CD8-positive, alpha-beta memory T cell (primary cell): ENCODE measurements around the gene DIDO1. TPM values are rescaled to one million over a fixed set of nuclear protein-coding genes. Genes with fewer than 3 reads are reported as not detected.

Experiments
- CTCF ChIA-PET: fragments of 350-600 bp; sonication (Branson Sonifier 250); formaldehyde crosslinking; loops from one replicate; lab custom pipeline; 2021; ENCODE audit warnings: antibody characterized with exemption; lab: Charles Lee
- POLR2A ChIA-PET: fragments of 350-600 bp; sonication (Branson Sonifier 250); formaldehyde crosslinking; loops from one replicate; lab custom pipeline; 2021; ENCODE audit warnings: antibody characterized with exemption; lab: Charles Lee
- DNase-seq, 5 donors: peaks; one replicate each; pipeline versions ENCODE4 v3.0.0 to v3.0.0-alpha.2; 2020 to 2022; ENCODE audit warnings: mixed read lengths in 1 of 5
- H3K27ac ChIP-seq: one replicate; pipeline ENCODE4 v1.7.0; 2013; ENCODE audit warnings: low read depth, mild to moderate bottlenecking, low read length, moderate library complexity
- H3K27me3 ChIP-seq: 2 replicates; pipeline ENCODE4 v1.7.0; 2013; ENCODE audit warnings: low read length, mild to moderate bottlenecking; ENCODE audit not compliant: insufficient read depth, poor library complexity, severe bottlenecking
- H3K36me3 ChIP-seq: 2 replicates; pipeline ENCODE4 v1.7.0; 2013; ENCODE audit warnings: mild to moderate bottlenecking, low read length, moderate library complexity; ENCODE audit not compliant: insufficient read depth
- H3K4me1 ChIP-seq: 2 replicates; pipeline ENCODE4 v1.7.0; 2013; ENCODE audit warnings: mild to moderate bottlenecking, low read length, moderate library complexity; ENCODE audit not compliant: insufficient read depth
- H3K4me3 ChIP-seq: 2 replicates; pipeline ENCODE4 v1.7.0; 2013; ENCODE audit warnings: mild to moderate bottlenecking, low read length
- H3K9me3 ChIP-seq: 2 replicates; pipeline ENCODE4 v1.7.0; 2013; ENCODE audit warnings: mild to moderate bottlenecking, low read length
- H3K27ac Mint-ChIP-seq, 8 donors: one replicate each; pipeline ENCODE4 v1.8.0; 2020 to 2021; ENCODE audit warnings: mixed read lengths in 8 of 8, mild to moderate bottlenecking in 6 of 8, inconsistent platforms in 3 of 8, moderate library complexity in 3 of 8
- H3K27me3 Mint-ChIP-seq, 2 donors: one replicate each; pipeline ENCODE4 v1.8.0; 2020 to 2021; ENCODE audit warnings: mixed read lengths in 2 of 2, mild to moderate bottlenecking in 1 of 2, moderate library complexity in 1 of 2
- H3K36me3 Mint-ChIP-seq, 3 donors: one replicate each; pipeline ENCODE4 v1.8.0; 2020 to 2021; ENCODE audit warnings: mixed read lengths in 3 of 3, inconsistent platforms in 1 of 3, mild to moderate bottlenecking in 1 of 3
- H3K4me1 Mint-ChIP-seq, 3 donors: one replicate each; pipeline ENCODE4 v1.8.0; 2020 to 2021; ENCODE audit warnings: mixed read lengths in 3 of 3, inconsistent platforms in 1 of 3, mild to moderate bottlenecking in 1 of 3
- H3K4me3 Mint-ChIP-seq, 7 donors: one replicate each; pipeline ENCODE4 v1.8.0; 2020 to 2021; ENCODE audit warnings: mixed read lengths in 7 of 7, mild to moderate bottlenecking in 6 of 7, moderate library complexity in 4 of 7, inconsistent platforms in 2 of 7
- H3K9me3 Mint-ChIP-seq, 5 donors: one replicate each; pipeline ENCODE4 v1.8.0; 2020 to 2022; ENCODE audit warnings: mixed read lengths in 5 of 5, mild to moderate bottlenecking in 3 of 5, moderate library complexity in 2 of 5, inconsistent platforms in 1 of 5
- polyA plus RNA-seq: library from polyadenylated mRNA; unstranded; fragments of 300-500 nt; fragmentation: Illumina TruSeq; gene quantifications from one replicate; pipeline ENCODE4 v1.2.3, GENCODE V29; 2021
- total RNA-seq, 2 experiments: library from RNA; stranded (reverse); gene quantifications; one replicate each; pipeline ENCODE4 v1.2.3, GENCODE V29; 2021

The DIDO1 gene
- total and polyA plus RNA-seq, 3 experiments from 2014 or later = 39.0 to 57.3 (median 55.3) TPM

GRCh38 chr20:62828051-62828450 lies 98.3 kb downstream of the DIDO1 start:
- H3K27me3 ChIP-seq = no peaks in the 10 kb centered on the region
- DNase-seq = no peak
- no peaks in the 10 kb centered on the region for H3K36me3 Mint-ChIP-seq
- H3K4me3 Mint-ChIP-seq = no peak overlapping the region
- no peak overlapping the region for H3K27ac ChIP-seq
- POLR2A ChIA-PET = no interaction called here
- H3K4me1 ChIP-seq = peaks cover 6% of the 10 kb centered on the region
- no peaks in the 10 kb centered on the region for H3K27me3 Mint-ChIP-seq
- CTCF ChIA-PET = no interaction called here
- no peaks in the 10 kb centered on the region for H3K36me3 ChIP-seq
- H3K9me3 ChIP-seq = no peaks in the 10 kb centered on the region
- no peaks in the 10 kb centered on the region for H3K9me3 Mint-ChIP-seq
- peaks cover 0 to 15% (median 1%) of the 10 kb centered on the region in 3 donors for H3K4me1 Mint-ChIP-seq
- no peak overlapping the region for H3K27ac Mint-ChIP-seq
- no peak overlapping the region for H3K4me3 ChIP-seq

Other genes starting within 250 kb of the DIDO1 start
- gene NTSR1, start 217.7 kb downstream of the DIDO1 start, total RNA-seq = not detected
- gene NTSR1, start 217.7 kb downstream of the DIDO1 start, polyA plus RNA-seq = not detected
- 10 to 100 TPM; 14.8 TPM for gene MRGBP, start 130.0 kb downstream of the DIDO1 start, total RNA-seq
- 10.7 TPM for gene MRGBP, start 130.0 kb downstream of the DIDO1 start, polyA plus RNA-seq
- 10 to 100 TPM; 45.7 to 47.9 TPM for gene OGFR, start 121.7 kb downstream of the DIDO1 start, total RNA-seq
- 64.2 TPM for gene OGFR, start 121.7 kb downstream of the DIDO1 start, polyA plus RNA-seq
- gene COL9A3, start 109.5 kb downstream of the DIDO1 start, total RNA-seq = not detected
- gene COL9A3, start 109.5 kb downstream of the DIDO1 start, polyA plus RNA-seq = not detected
- gene TCFL5, start 64.7 kb downstream of the DIDO1 start, total RNA-seq = 1 to 10 TPM; 4.6 to 6.2 TPM
- 1.4 TPM for gene TCFL5, start 64.7 kb downstream of the DIDO1 start, polyA plus RNA-seq
- 10 to 100 TPM; 44.9 to 45.5 TPM for gene GID8, start 11.6 kb upstream of the DIDO1 start, total RNA-seq
- 19.0 TPM for gene GID8, start 11.6 kb upstream of the DIDO1 start, polyA plus RNA-seq
- 10 to 100 TPM; 26.4 to 26.8 TPM for gene SLC17A9, start 26.2 kb upstream of the DIDO1 start, total RNA-seq
- gene SLC17A9, start 26.2 kb upstream of the DIDO1 start, polyA plus RNA-seq = 1.0 TPM
- gene BHLHE23, start 80.5 kb upstream of the DIDO1 start, total RNA-seq = not detected
- not detected for gene BHLHE23, start 80.5 kb upstream of the DIDO1 start, polyA plus RNA-seq